Ovary (tissue), 3 donors: Measurements from ENCODE around the gene DESI2.

Experiments used
- EP300 ChIP-seq: sonication (generic); formaldehyde crosslinking; IDR thresholded peaks from one replicate; pipeline ENCODE4 v1.6.1; 2017; ENCODE audit warnings: antibody characterized with exemption
- POLR2A ChIP-seq: fragments of 450-650 bp; IDR thresholded peaks from one replicate; pipeline ENCODE4 v1.6.1; 2017; ENCODE audit warnings: antibody characterized with exemption, mild to moderate bottlenecking, moderate library complexity
- TF ChIP-seq, protein P1 (sequence below), 3 donors: fragments of 450-650 bp in 2 of 3; fragments of 200-600 bp in 1 of 3; IDR thresholded peaks; one replicate each; pipeline versions ENCODE4 v1.5.1 to v1.8.0; 2016 to 2022; ENCODE audit warnings: antibody characterized with exemption in 3 of 3, mild to moderate bottlenecking in 1 of 3
- donor health status: DM: no; HTN: no; CAD: no.

- TF ChIP-seq, protein P1, sequence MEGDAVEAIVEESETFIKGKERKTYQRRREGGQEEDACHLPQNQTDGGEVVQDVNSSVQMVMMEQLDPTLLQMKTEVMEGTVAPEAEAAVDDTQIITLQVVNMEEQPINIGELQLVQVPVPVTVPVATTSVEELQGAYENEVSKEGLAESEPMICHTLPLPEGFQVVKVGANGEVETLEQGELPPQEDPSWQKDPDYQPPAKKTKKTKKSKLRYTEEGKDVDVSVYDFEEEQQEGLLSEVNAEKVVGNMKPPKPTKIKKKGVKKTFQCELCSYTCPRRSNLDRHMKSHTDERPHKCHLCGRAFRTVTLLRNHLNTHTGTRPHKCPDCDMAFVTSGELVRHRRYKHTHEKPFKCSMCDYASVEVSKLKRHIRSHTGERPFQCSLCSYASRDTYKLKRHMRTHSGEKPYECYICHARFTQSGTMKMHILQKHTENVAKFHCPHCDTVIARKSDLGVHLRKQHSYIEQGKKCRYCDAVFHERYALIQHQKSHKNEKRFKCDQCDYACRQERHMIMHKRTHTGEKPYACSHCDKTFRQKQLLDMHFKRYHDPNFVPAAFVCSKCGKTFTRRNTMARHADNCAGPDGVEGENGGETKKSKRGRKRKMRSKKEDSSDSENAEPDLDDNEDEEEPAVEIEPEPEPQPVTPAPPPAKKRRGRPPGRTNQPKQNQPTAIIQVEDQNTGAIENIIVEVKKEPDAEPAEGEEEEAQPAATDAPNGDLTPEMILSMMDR (IDR thresholded peaks at IDR 0.05), result no peak
- TF ChIP-seq POLR2A, result no peak
- no peak for TF ChIP-seq EP300
Measured at GRCh38 chr1:244665771-244666217, 12.9 kb downstream of the DESI2 start.
